Colonic mucosa (tissue), 4 donors: ENCODE results near the gene FRMD4B. TPM values are rescaled to one million over a fixed set of nuclear protein-coding genes. Genes with fewer than 3 reads are reported as not detected.

ENCODE experiments used
- DNase-seq: peaks from one replicate; pipeline ENCODE4 v3.0.0-alpha.2; 2020
- H3K27ac ChIP-seq: fragments of 200-600 bp; one replicate; pipeline ENCODE4 v1.8.0; 2021
- H3K27me3 ChIP-seq: fragments of 200-600 bp; one replicate; pipeline ENCODE4 v1.8.0; 2021
- H3K36me3 ChIP-seq: fragments of 200-600 bp; one replicate; pipeline ENCODE4 v1.8.0; 2021
- H3K4me1 ChIP-seq: fragments of 200-600 bp; one replicate; pipeline ENCODE4 v1.8.0; 2021; ENCODE audit warnings: mild to moderate bottlenecking
- H3K4me3 ChIP-seq: fragments of 200-600 bp; one replicate; pipeline ENCODE4 v1.8.0; 2021
- H3K9ac ChIP-seq, 2 donors: one replicate each; pipeline ENCODE4 v1.7.0; 2013; ENCODE audit warnings: control low read depth in 2 of 2, low read depth in 2 of 2, low read length in 2 of 2
- H3K9me3 ChIP-seq: fragments of 200-600 bp; one replicate; pipeline ENCODE4 v1.8.0; 2021
- intact Hi-C: fragments of 100-400 bp; cut with DNase I; formaldehyde crosslinking; loops from one replicate; pipeline ENCODE4 v1.14.1; 2022
- total RNA-seq, 2 donors: library from RNA; stranded (reverse); fragmentation: NEBNext Ultra II Directional in 1 of 2; extraction: Animal tissue kit (Norgen Biotek cat#: 25700) in 1 of 2; gene quantifications; one replicate each; pipeline ENCODE4 v1.2.1, GENCODE V29; 2021
- TF ChIP-seq, protein P1 (sequence below): fragments of 200-600 bp; IDR thresholded peaks from one replicate; pipeline ENCODE4 v1.8.0; 2022; ENCODE audit warnings: antibody characterized with exemption, mild to moderate bottlenecking
- donor health status: healthy.
- donor health status: DM: no; HTN: no; CAD: no.
- donor health status: DM: no; HTN: no; CAD: no.

The FRMD4B gene
- total RNA-seq, 2 donors from 2014 or later, result 13.5 to 21.1 TPM

DNA sequence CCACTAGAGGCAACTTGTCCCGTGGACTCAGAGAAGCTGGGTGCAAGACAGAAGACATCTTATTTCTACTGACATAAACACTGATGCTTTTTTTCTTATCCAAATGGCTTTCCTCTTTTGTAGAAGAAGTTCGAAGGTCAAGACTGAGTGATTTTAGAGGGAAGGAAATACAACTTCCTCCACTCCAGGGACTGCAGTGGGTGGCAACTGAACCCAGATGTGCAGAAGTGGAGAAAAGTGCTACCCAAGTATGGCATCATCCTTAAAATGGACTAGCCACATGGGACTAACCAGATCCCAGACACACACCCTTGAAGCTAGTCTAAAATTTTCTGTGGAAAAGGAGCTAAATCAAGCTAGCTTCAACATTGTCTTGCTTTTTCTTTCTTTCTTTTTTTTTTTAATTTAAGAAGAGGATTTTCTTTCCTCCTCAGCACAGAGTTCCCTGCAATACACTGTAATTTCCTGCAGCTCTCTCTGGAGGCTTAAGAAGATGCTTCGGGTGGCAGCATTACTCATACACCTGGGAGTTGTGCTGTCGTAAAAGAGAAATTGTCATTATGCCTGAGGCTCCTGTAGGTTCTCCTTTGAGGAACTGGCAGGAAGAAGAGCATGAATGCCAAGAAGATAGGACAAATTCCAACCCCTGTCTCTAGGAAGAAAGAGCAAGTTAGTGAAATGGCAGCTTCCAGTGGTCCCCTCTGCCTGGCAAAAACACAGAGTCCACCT is 3.8 kb upstream of the FRMD4B start:
- intact Hi-C loops, result no loop called here
- no peak overlapping the region for H3K27ac ChIP-seq
- H3K27me3 ChIP-seq, result peaks cover 14% of the 10 kb centered on the region
- TF ChIP-seq, protein P1, sequence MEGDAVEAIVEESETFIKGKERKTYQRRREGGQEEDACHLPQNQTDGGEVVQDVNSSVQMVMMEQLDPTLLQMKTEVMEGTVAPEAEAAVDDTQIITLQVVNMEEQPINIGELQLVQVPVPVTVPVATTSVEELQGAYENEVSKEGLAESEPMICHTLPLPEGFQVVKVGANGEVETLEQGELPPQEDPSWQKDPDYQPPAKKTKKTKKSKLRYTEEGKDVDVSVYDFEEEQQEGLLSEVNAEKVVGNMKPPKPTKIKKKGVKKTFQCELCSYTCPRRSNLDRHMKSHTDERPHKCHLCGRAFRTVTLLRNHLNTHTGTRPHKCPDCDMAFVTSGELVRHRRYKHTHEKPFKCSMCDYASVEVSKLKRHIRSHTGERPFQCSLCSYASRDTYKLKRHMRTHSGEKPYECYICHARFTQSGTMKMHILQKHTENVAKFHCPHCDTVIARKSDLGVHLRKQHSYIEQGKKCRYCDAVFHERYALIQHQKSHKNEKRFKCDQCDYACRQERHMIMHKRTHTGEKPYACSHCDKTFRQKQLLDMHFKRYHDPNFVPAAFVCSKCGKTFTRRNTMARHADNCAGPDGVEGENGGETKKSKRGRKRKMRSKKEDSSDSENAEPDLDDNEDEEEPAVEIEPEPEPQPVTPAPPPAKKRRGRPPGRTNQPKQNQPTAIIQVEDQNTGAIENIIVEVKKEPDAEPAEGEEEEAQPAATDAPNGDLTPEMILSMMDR, result no peak
- H3K36me3 ChIP-seq, result no peaks in the 10 kb centered on the region
- no peaks in the 10 kb centered on the region for H3K9me3 ChIP-seq
- no peaks in the 10 kb centered on the region for H3K4me1 ChIP-seq
- H3K4me3 ChIP-seq, result no peak overlapping the region
- DNase-seq, result no peak
- no peak overlapping the region for H3K9ac ChIP-seq

DNA sequence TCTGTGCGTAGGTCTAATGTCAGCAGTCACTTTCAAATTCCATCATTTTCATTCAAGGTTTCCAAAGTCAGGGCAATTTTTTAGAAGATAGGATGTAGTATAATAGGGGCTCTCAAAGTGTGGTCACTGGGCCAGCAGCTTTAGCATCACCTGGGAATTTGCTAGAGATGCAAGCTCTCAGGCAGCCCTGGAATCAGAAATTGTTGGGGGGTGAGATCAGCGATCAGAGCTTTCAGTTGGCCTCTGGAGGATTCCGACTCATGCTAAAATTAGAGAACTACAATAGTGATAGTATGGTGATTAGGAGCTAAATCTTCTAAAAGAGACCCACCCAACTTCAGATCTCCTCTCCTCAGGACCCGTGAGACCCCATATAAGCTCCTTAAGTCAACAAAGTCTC is 2.4 kb upstream of the FRMD4B start:
- DNase-seq, result no peak
- intact Hi-C loops, result no loop called here
- no peaks in the 10 kb centered on the region for H3K36me3 ChIP-seq
- H3K4me1 ChIP-seq, result no peaks in the 10 kb centered on the region
- H3K4me3 ChIP-seq, result no peak overlapping the region
- no peak overlapping the region for H3K27ac ChIP-seq
- no peaks in the 10 kb centered on the region for H3K9me3 ChIP-seq
- no peak overlapping the region for H3K9ac ChIP-seq
- peaks cover 15% of the 10 kb centered on the region for H3K27me3 ChIP-seq
- TF ChIP-seq, protein P1, result no peak

DNA sequence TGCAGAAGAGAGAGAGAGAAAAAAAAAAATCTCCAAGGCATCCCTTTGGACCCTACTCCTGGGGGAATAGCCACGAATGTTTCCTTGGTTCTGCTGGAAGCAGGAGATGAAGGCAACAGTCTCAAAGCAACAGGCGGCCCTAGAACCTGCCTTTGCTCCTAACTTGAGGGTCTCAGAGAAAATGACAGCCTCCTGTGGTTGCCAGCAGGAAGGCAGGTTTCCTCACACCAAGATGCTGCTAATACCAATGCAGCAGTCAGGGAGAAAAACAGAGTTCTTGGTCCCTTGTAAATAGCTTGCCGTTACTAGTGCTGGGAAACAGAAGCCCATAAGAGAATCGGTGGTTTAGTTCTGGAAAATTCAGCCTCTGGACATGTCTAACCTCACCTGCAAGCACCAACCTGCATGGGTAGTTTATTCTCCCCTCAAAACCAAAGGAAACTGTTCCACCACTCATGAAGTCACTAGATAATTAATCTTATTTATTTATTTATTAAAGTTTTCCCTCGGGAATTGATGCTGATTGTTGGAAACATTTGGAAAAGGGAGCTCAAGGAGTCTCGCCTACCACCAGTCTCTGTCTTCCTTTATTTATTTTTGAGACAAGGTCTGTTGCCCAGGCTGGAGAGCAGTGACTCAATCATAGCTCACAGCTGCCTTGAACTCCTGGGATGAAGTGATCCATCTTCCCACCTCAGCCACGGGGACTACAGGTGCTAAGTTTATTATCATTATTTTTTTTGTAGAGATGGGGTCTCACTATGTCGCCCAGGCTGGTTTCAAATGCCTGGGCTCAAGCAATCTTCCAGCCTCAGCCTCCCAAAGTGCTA is 883 bp upstream of the FRMD4B start:
- H3K9ac ChIP-seq, result peak overlapping the region in 1 of 2 donors; percentile 19
- intact Hi-C loops, result no loop called here

DNA sequence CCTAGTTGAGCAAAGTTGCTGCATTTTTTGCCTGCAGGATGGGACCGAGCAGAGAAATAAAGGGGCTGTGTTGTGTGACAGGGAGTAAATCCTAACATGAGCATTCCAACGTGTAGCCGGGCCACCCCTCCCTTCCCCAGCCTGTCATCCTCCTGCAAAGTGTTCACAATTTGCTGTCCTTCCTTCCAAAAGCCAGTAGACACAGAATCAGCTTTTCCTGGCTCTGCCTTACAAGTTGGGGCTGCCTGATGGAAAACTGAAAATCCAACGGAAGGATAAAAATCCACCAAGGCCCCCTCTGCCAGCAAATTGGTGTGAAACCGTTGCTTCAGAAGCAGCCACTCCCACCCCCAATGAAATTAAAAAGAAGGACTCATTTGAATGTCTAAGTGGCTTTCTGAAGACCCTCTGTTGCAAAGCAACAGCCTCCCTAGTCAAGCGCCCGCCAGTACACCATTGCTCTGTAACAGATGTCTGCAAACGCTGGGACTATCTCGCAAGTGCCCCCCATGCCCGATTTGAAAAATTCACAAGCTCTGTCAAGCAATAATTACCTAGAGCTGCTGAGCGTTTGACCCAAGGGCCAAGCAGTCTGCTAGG is 665 bp downstream of the FRMD4B start:
- peak overlapping the region in 1 of 2 donors; percentile 54 for H3K9ac ChIP-seq
- peak overlapping the region; percentile 45 for H3K4me3 ChIP-seq
- TF ChIP-seq, protein P1, result no peak
- no peak overlapping the region for H3K27ac ChIP-seq
- DNase-seq, result no peak
- intact Hi-C loops, result no loop called here
- H3K36me3 ChIP-seq, result no peaks in the 10 kb centered on the region
- H3K9me3 ChIP-seq, result no peaks in the 10 kb centered on the region
- no peaks in the 10 kb centered on the region for H3K4me1 ChIP-seq
- H3K27me3 ChIP-seq, result peaks cover 15% of the 10 kb centered on the region

More for the DNA sequence above, 883 bp upstream of the FRMD4B start:
- Histone ChIP-seq H3K27me3 (peaks cover 15% of the 10 kb centered on the region), H3K27ac (no peak overlapping the region), H3K4me1 (no peaks in the 10 kb centered on the region), H3K36me3 (no peaks in the 10 kb centered on the region), H3K4me3 (no peak overlapping the region), H3K9me3 (no peaks in the 10 kb centered on the region)
- TF ChIP-seq, protein P1, result no peak
- no peak for DNase-seq

DNA sequence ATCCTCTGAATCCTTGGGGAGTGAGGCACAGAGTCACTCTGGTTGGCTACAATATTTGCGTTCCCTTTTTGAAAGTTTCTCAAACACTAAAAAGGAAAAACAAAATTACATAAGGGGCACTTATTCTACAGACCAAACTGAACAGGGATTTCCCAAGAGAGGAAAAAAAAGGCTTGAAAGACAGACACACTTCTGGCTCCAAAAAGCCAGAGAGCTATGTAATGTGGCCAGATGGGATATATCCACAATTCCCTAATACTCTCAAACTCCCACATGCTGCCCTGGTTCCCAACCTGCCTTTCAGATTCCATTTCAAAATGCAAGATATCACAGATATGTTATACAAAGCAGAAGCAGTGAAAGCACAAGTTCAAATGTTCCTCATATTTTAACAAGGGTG is 1.6 kb downstream of the FRMD4B start:
- Histone ChIP-seq H3K36me3 (no peaks in the 10 kb centered on the region), H3K9ac (no peak overlapping the region), H3K4me1 (no peaks in the 10 kb centered on the region), H3K27me3 (peaks cover 15% of the 10 kb centered on the region), H3K27ac (no peak overlapping the region), H3K4me3 (no peak overlapping the region), H3K9me3 (no peaks in the 10 kb centered on the region)
- intact Hi-C loops, result no loop called here
- DNase-seq, result no peak
- TF ChIP-seq, protein P1, result no peak
